KMS-11 (cell line): ENCODE measurements around the gene NRP1.

Experiments used
- H2AFZ ChIP-seq: fragments of 200-600 bp; sonication (generic); 2 replicates; pipeline ENCODE4 v1.6.1; 2016; ENCODE audit warnings: antibody characterized with exemption, mixed run types, low read depth
- H3K27ac ChIP-seq: fragments of 200-600 bp; sonication (generic); 2 replicates; pipeline ENCODE4 v1.6.1; 2016; ENCODE audit warnings: mild to moderate bottlenecking, mixed run types
- H3K27me3 ChIP-seq: fragments of 200-600 bp; sonication (generic); 2 replicates; pipeline ENCODE4 v1.6.1; 2017; ENCODE audit warnings: mild to moderate bottlenecking, low read depth, mixed run types, moderate library complexity; ENCODE audit not compliant: insufficient read depth
- H3K36me3 ChIP-seq: fragments of 200-600 bp; sonication (generic); 2 replicates; pipeline ENCODE4 v1.6.1; 2017; ENCODE audit warnings: mild to moderate bottlenecking, mixed run types; ENCODE audit not compliant: insufficient read depth
- H3K4me1 ChIP-seq: fragments of 200-600 bp; sonication (generic); 2 replicates; pipeline ENCODE4 v1.6.1; 2016; ENCODE audit warnings: mild to moderate bottlenecking, low read depth, mixed run types; ENCODE audit not compliant: poor library complexity, severe bottlenecking
- H3K4me2 ChIP-seq: fragments of 200-600 bp; sonication (generic); 2 replicates; pipeline ENCODE4 v1.7.0; 2016; ENCODE audit warnings: mild to moderate bottlenecking, mixed run types
- H3K4me3 ChIP-seq: fragments of 200-600 bp; sonication (generic); IDR thresholded peaks from 2 replicates; pipeline ENCODE4 v1.6.1; 2017; ENCODE audit warnings: low read depth, low read length, mixed read lengths; ENCODE audit not compliant: insufficient read depth
- H3K79me2 ChIP-seq: fragments of 200-600 bp; sonication (generic); 2 replicates; pipeline ENCODE4 v1.6.1; 2016; ENCODE audit warnings: low read depth, mixed run types; ENCODE audit not compliant: insufficient read depth
- H3K9ac ChIP-seq: fragments of 200-600 bp; sonication (generic); 2 replicates; pipeline ENCODE4 v1.6.1; 2016; ENCODE audit warnings: mild to moderate bottlenecking, mixed run types
- H4K20me1 ChIP-seq: fragments of 200-600 bp; sonication (generic); 2 replicates; pipeline ENCODE4 v1.6.1; 2016; ENCODE audit warnings: mild to moderate bottlenecking, mixed run types; ENCODE audit not compliant: insufficient read depth
- CTCF ChIP-seq: fragments of 200-600 bp; sonication (generic); conservative IDR thresholded peaks from 2 replicates; pipeline ENCODE4 v1.6.1; 2017; ENCODE audit warnings: low read depth, mild to moderate bottlenecking, antibody characterized with exemption, low read length, moderate library complexity, mixed read lengths

NRP1 gene

DNA sequence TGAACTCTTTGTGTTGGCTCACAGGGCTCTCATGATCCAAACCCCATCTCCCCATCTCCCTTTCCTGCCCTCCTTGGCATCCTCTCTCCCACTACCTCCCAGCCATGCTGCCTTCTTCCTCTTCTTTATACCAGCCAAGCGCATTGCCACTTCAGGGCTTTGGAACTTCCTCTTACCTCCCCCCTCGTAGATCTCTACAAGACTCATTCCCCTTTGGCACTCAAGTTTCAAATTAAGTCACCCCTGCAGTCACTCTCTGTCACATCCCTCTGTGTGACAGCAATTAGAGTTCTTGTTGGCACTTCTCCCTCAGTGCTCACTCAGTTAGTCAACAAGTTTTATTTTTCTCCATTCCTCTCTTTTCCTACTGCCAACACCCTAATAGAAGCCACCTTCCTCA is 20.8 kb upstream of the NRP1 start:
- Histone ChIP-seq H3K4me2 (no peak overlapping the region), H3K4me3 (no peak overlapping the region), H3K4me1 (no peaks in the 10 kb centered on the region), H3K36me3 (no peaks in the 10 kb centered on the region), H3K27ac (no peak overlapping the region), H3K27me3 (no peaks in the 10 kb centered on the region), H3K9ac (no peak overlapping the region), H4K20me1 (no peaks in the 10 kb centered on the region), H3K79me2 (no peaks in the 10 kb centered on the region), H2AFZ (no peak overlapping the region)
- TF ChIP-seq CTCF: no peak

- no peak for TF ChIP-seq CTCF
- H3K27me3 ChIP-seq: no peaks in the 10 kb centered on the region
- no peak overlapping the region for H3K4me2 ChIP-seq
- H3K4me1 ChIP-seq: no peaks in the 10 kb centered on the region
- H4K20me1 ChIP-seq: no peaks in the 10 kb centered on the region
- no peak overlapping the region for H2AFZ ChIP-seq
- no peaks in the 10 kb centered on the region for H3K79me2 ChIP-seq
- H3K9ac ChIP-seq: no peak overlapping the region
- no peak overlapping the region for H3K27ac ChIP-seq
- no peak overlapping the region for H3K4me3 ChIP-seq
- no peaks in the 10 kb centered on the region for H3K36me3 ChIP-seq
Observed at GRCh38 chr10:33353853-33354252, 19.4 kb upstream of the NRP1 start.

- H3K4me2 ChIP-seq: no peak overlapping the region
- no peaks in the 10 kb centered on the region for H3K79me2 ChIP-seq
- H3K9ac ChIP-seq: no peak overlapping the region
- no peaks in the 10 kb centered on the region for H4K20me1 ChIP-seq
- no peak overlapping the region for H3K27ac ChIP-seq
- H2AFZ ChIP-seq: no peak overlapping the region
- H3K36me3 ChIP-seq: no peaks in the 10 kb centered on the region
- H3K27me3 ChIP-seq: no peaks in the 10 kb centered on the region
- no peaks in the 10 kb centered on the region for H3K4me1 ChIP-seq
- no peak for TF ChIP-seq CTCF
- no peak overlapping the region for H3K4me3 ChIP-seq
Observed at GRCh38 chr10:33353334-33353733, 18.9 kb upstream of the NRP1 start.

DNA sequence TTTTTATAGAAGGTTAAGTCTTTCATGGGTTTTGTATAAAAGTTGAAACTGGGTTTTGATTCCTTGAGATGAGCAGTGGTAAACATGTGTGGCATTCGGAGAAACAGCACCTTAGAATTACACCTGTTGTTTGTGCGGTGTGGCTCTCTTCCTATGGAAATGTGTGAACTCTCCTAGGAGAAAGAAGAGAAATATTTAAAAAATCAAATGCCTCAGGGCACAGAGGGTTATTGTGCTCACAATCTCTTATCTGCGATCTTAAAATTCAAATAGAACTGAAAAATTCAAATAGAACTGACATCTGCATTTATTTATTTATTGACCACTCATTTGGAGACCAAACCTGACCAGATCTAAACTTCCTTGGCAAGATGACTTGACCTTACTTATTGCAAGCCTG is 18.1 kb upstream of the NRP1 start:
- Histone ChIP-seq H3K9ac (no peak overlapping the region), H3K27ac (no peak overlapping the region), H3K4me1 (no peaks in the 10 kb centered on the region), H3K4me2 (no peak overlapping the region), H3K79me2 (no peaks in the 10 kb centered on the region), H2AFZ (no peak overlapping the region), H3K4me3 (no peak overlapping the region), H3K36me3 (no peaks in the 10 kb centered on the region), H3K27me3 (no peaks in the 10 kb centered on the region), H4K20me1 (no peaks in the 10 kb centered on the region)
- no peak for TF ChIP-seq CTCF

GRCh38 chr10:33352175-33352574 is 17.7 kb upstream of the NRP1 start:
- no peaks in the 10 kb centered on the region for H3K27me3 ChIP-seq
- H4K20me1 ChIP-seq: no peaks in the 10 kb centered on the region
- no peaks in the 10 kb centered on the region for H3K36me3 ChIP-seq
- no peaks in the 10 kb centered on the region for H3K79me2 ChIP-seq
- H3K4me2 ChIP-seq: no peak overlapping the region
- H3K27ac ChIP-seq: no peak overlapping the region
- no peak for TF ChIP-seq CTCF
- H3K9ac ChIP-seq: no peak overlapping the region
- no peak overlapping the region for H2AFZ ChIP-seq
- H3K4me3 ChIP-seq: no peak overlapping the region
- no peaks in the 10 kb centered on the region for H3K4me1 ChIP-seq
